ENCODE results near the gene DEFB119.
"Not testable (repeated sequence)": the region's sequence is repeated elsewhere in the genome, so short reads cannot be mapped to it uniquely, and the experiment has no call there.

The DEFB119 gene
- total RNA-seq: 0 to 0.06 (median 0) reads per million in 18 experiments

DNA sequence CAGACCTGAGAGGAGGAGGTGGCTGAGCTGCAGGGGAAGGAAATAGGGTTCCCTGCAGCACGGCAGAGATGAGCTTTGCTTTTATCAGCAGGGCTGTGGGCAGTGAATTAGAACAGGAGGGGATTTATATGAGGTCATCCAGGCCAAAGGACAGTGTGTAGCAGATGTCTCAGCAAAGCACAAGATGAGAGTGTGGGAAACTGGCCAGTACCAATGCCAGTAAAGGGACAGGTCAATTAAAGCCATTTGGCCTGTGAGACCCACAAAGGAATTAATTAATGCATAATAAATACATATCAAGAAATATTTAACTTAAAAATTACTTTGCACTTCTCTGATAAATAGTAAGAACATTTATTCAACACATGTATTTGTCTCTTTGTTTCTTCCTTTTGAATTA, at the start of gene DEFB119:
Gene DEFB119 (minus strand): TSS at position 101 of the 400 bp plus-strand sequence. CDS start 107 bp downstream, outside the sequence.
- no peak for DNase-seq

GRCh38 chr20:31430568-31431115, 40.3 kb upstream of the DEFB119 start:
- DNase-seq: no peak

- not testable (repeated sequence) for DNase-seq
These were observed 37.2 kb upstream of the DEFB119 start for GRCh38 chr20:31427576-31427975.

DNA sequence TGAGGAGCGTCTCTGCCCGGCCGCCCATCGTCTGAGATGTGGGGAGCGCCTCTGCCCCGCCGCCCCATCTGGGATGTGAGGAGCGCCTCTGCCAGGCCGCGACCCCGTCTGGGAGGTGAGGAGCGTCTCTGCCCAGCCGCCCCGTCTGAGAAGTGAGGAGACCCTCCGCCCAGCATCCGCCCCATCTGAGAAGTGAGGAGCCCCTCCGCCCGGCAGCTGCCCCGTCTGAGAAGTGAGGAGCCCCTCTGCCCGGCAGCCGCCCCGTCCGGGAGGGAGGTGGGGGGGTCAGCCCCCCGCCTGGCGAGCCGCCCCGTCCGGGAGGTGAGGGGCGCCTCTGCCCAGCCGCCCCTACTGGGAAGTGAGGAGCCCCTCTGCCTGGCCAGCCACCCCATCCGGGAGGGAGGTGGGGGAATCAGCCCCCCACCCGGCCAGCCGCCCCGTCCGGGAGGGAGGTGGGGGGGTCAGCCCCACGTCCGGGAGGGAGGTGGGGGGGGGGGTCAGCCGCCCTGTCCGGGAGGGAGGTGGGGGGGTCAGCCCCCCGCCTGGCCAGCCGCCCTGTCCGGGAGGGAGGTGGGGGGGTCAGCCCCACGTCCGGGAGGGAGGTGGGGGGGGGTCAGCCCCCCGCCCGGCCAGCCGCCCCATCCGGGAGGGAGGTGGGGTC, 36.6 kb upstream of the DEFB119 start:
- DNase-seq: not testable (repeated sequence)

GRCh38 chr20:31425797-31426196, 35.4 kb upstream of the DEFB119 start:
- no peak for DNase-seq

DNA sequence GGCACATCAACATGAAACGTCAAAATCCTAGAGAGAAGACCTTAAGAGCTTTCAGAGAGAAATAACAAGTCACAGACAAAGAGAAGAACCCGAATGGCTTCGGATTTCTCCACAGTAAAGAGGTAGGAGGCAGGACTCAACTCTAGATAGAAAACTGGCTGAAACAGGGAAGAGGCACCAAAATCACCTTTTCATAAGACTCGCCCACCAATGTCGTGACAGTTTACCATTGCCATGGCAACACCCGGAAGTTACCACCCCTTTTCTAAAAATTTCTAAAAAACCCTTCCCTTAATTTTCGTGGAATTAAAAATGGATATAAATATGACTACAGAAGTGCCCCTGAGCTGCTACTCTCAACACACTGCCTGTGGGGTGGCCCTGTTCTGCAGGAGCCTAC, 27.9 kb upstream of the DEFB119 start:
- DNase-seq: no peak

- no peak for DNase-seq
These were observed 25.3 kb upstream of the DEFB119 start for GRCh38 chr20:31415653-31416052.

GRCh38 chr20:31414381-31414780, 24.0 kb upstream of the DEFB119 start:
- DNase-seq: no peak

DNA sequence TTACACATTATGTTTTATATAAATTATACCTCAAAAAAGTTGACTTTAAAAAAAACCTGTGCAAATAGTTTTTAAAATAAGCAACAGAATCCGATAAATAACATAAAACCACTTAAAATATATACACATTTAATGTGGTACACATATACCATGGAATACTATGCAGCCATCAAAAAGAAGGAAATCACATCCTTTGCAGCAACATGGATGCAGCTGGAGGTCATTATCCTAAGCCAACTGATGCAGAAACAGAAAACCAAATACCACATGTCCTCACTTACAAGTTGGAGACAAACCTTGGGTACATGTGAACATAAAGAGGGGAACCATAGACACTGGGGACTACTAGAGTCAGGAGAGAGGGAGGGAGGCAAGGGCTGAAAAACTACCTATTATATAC, 19.6 kb upstream of the DEFB119 start:
- no peak for DNase-seq

DNA sequence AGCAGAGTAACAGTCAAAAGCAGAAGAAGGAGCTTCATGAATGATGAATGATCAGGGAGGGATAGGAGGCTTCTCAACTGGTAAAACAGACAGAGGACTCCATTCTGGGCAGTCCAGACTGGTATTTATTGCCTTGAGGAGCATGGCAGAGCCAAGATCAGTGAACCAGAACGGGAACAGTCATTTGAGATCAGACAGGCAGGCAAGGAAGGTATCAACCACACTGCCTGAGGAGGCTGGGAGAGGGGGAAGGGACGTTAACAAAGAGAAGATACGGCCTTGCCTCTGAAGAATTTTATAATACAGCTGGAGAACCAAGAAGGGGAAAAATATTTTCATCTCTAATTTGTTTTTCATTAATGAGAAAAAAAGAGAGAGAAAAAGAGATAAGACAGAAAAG, 15.7 kb upstream of the DEFB119 start, which contains the start of gene DEFB121:
Gene DEFB121 (minus strand): TSS at position 101 of the 400 bp plus-strand sequence. CDS start 63 bp downstream, at position 38.
- no peak for DNase-seq

- DNase-seq: no peak
These were observed 13.5 kb upstream of the DEFB119 start for GRCh38 chr20:31403886-31404285.

DNA sequence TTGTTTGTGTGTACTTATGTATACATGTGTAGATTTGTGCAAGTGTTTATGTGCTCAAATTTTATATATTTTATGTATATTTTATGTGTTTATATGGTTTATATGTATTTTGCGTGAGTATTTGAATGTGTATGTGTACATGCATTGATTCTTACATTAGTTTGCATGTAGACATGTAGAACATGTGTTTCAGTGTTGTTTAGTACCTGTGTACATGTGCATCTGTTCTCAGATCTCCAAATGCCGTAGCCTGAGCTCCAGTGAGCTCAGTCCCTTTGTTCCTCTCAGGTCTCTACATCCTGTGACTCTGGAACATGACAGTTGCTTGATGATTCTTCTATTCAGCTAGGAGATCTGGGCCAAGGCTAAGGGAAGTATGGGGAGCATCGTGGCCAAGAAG, 4.5 kb upstream of the DEFB119 start:
- no peak for DNase-seq

DNA sequence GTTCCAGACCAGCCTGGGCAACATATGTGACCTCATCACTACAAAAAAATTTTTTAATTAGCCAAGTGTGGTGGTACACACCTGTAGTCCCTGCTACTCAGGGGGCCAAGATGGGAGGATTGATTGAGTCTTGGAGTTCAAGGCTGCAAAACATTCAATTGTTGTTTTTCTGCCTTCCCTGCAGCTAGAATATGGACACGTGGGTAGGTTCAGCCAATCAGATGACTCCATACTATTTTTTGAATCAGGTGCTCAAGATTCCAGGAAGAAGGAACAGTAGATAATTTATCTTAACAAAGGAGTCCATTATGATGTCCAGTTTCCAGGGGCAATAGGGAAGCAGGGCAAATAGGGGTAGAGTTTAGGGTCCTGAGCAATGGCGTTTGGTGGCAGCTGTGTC, 2.4 kb upstream of the DEFB119 start:
- no peak for DNase-seq

- no peak for DNase-seq
These were observed 16.0 kb downstream of the DEFB119 start for GRCh38 chr20:31374346-31374745.

DNA sequence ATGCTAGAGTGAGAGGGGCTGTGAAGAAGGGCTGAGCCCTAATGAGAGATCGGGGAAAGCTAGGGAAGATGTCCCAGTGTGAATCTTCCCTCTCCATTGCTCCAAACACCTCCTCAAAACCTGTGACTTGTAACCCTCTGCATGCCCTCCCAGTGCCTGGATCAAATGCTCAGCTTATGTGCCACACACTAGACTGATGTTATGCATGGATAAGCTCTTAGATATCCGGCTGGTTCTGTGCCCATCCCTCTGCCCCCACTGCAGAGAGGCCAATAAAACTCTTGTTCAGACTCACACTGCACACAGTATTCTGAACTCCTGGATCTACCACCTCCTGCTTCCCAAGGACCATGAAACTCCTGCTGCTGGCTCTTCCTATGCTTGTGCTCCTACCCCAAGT, 22.1 kb downstream of the DEFB119 start, which contains the start of gene DEFB118:
Gene DEFB118 (plus strand): TSS at position 301 of the 400 bp plus-strand sequence. CDS start 50 bp downstream, at position 351.
- no peak for DNase-seq

GRCh38 chr20:31364272-31364671, 26.1 kb downstream of the DEFB119 start:
- DNase-seq: not testable (repeated sequence)

- DNase-seq: no peak
These were observed 27.1 kb downstream of the DEFB119 start for GRCh38 chr20:31363295-31363694.

DNA sequence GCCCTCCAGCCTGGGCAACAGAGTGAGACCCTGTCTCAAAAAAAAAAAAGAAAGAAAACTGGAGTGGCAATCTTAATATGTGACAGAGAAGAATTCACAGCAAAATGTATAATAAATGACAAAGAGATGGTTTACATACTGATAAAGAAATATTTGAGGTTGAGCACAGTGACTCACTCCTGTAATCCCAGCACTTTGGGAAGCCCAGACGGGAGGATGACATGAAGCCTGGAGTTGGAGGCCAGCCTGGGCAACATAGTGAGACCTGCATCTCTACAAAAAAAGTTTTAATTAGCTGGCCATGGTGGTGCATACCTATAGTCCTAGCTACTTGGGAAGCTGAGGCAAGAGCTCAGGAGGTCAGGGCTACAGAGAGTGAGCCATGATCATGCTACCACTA, 34.4 kb downstream of the DEFB119 start:
- no peak for DNase-seq

GRCh38 chr20:31341470-31341869, 48.9 kb downstream of the DEFB119 start:
- DNase-seq: no peak

GRCh38 chr20:31330893-31331292, 59.5 kb downstream of the DEFB119 start:
- DNase-seq: no peak

Data from inflammatory macrophage (primary cell).